Muscle of leg (tissue), 11 donors: ENCODE measurements around the gene PLEKHH1. TPM values are rescaled to one million over a fixed set of nuclear protein-coding genes. Genes with fewer than 3 reads are reported as not detected.

Experiments
- DNase-seq: peaks from one replicate; pipeline ENCODE4 v3.0.0; 2013
- H3K27ac ChIP-seq: one replicate; pipeline ENCODE4 v1.5.1; 2013; ENCODE audit warnings: mild to moderate bottlenecking, low read length, control low read depth
- H3K27me3 ChIP-seq: one replicate; pipeline ENCODE4 v1.6.1; 2013; ENCODE audit warnings: low read length; ENCODE audit not compliant: control insufficient read depth, insufficient read depth
- H3K36me3 ChIP-seq: one replicate; pipeline ENCODE4 v1.6.1; 2013; ENCODE audit warnings: low read length; ENCODE audit not compliant: control insufficient read depth, insufficient read depth
- H3K4me1 ChIP-seq: one replicate; pipeline ENCODE4 v1.6.1; 2013; ENCODE audit warnings: low read length; ENCODE audit not compliant: control insufficient read depth, insufficient read depth
- H3K4me3 ChIP-seq: one replicate; pipeline ENCODE4 v1.5.1; 2013; ENCODE audit warnings: low read length, control low read depth
- H3K9me3 ChIP-seq: replicated peaks from 2 replicates; pipeline ENCODE4 v1.6.1; 2013; ENCODE audit warnings: low read depth, low read length; ENCODE audit not compliant: control insufficient read depth
- WGBS: methylation state at CpG from one replicate; pipeline ENCODE4 v1.1.5; 2013; ENCODE audit warnings: missing lambda C conversion rate; ENCODE audit not compliant: insufficient coverage; 5-methylcytosine and 5-hydroxymethylcytosine counted together
- polyA plus RNA-seq, 8 donors: library from polyadenylated mRNA; unstranded; fragments of 120-200 nt; gene quantifications; one replicate each; pipeline versions ENCODE4 v1.2.1 to v1.2.3, GENCODE V29; 2013; ENCODE audit warnings: inconsistent platforms in 1 of 8, low replicate concordance in 1 of 8; ENCODE audit not compliant: insufficient read length in 8 of 8, insufficient read depth in 1 of 8
- total RNA-seq: library from RNA; stranded (reverse); fragments of 120-200 nt; gene quantifications from one replicate; pipeline ENCODE4 v1.2.4, GENCODE V29; 2013

The PLEKHH1 gene
- total and polyA plus RNA-seq, 9 donors = 0.58 to 3.5 (median 1.3) TPM

DNA sequence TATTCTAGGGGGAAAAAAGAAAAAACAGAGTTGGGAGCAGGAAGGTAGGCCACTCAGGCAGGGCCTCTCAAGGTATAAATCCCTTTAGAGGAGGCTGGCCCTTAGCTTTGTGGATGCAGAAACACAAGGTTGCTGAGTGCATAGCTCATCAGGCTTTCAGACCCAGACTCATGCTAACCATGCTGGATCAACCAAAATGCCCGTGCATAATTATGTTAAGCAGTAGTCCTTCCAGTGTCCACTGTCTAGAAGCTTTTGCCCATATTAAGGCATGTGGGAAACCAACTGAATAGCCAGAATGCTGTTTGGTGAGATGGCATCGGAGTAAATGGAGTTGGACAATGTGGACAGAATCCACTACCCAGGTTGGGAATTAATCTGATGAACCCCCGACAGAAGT, 105.6 kb downstream of the PLEKHH1 start:
- H3K4me3 ChIP-seq = no peak overlapping the region
- no peaks in the 10 kb centered on the region for H3K4me1 ChIP-seq
- 67% methylated on average over 1 of the region's 3 CpGs for WGBS
- no peaks in the 10 kb centered on the region for H3K27me3 ChIP-seq
- no peak overlapping the region for H3K27ac ChIP-seq
- H3K36me3 ChIP-seq = no peaks in the 10 kb centered on the region
- no peak for DNase-seq
- no peaks in the 10 kb centered on the region for H3K9me3 ChIP-seq

Other genes starting within 250 kb of the PLEKHH1 start
- gene ATP6V1D, start 173.5 kb upstream of the PLEKHH1 start, total RNA-seq = 63.4 TPM
- gene ATP6V1D, start 173.5 kb upstream of the PLEKHH1 start, polyA plus RNA-seq = 10 to 100 TPM; 60.9 to 80.6 (median 69.8) TPM
- 90.0 TPM for gene EIF2S1, start 173.0 kb upstream of the PLEKHH1 start, total RNA-seq
- gene EIF2S1, start 173.0 kb upstream of the PLEKHH1 start, polyA plus RNA-seq = 10 to 100 TPM; 60.3 to 97.4 (median 91.3) TPM
- gene PLEK2, start 121.1 kb upstream of the PLEKHH1 start, total RNA-seq = 0.22 TPM
- 1 to 10 TPM in 3 of 8 donors, under 1 TPM in 5; 0.44 to 3.0 (median 0.88) TPM for gene PLEK2, start 121.1 kb upstream of the PLEKHH1 start, polyA plus RNA-seq
- gene TMEM229B, start 44.6 kb upstream of the PLEKHH1 start, total RNA-seq = 0.40 TPM
- gene TMEM229B, start 44.6 kb upstream of the PLEKHH1 start, polyA plus RNA-seq = under 1 TPM; 0.23 to 0.62 (median 0.43) TPM
- gene PIGH, start 67.0 kb downstream of the PLEKHH1 start, total RNA-seq = 10.0 TPM
- 10 to 100 TPM in 6 of 8 donors, 1 to 10 TPM in 2; 9.8 to 14.8 (median 13.1) TPM for gene PIGH, start 67.0 kb downstream of the PLEKHH1 start, polyA plus RNA-seq
- gene ARG2, start 86.6 kb downstream of the PLEKHH1 start, total RNA-seq = 1.0 TPM
- gene ARG2, start 86.6 kb downstream of the PLEKHH1 start, polyA plus RNA-seq = 1 to 10 TPM; 1.2 to 3.1 (median 2.0) TPM
- gene VTI1B, start 141.3 kb downstream of the PLEKHH1 start, total RNA-seq = 52.8 TPM
- 10 to 100 TPM; 71.0 to 85.0 (median 79.1) TPM for gene VTI1B, start 141.3 kb downstream of the PLEKHH1 start, polyA plus RNA-seq
- 43.3 TPM for gene RDH11, start 162.5 kb downstream of the PLEKHH1 start, total RNA-seq
- gene RDH11, start 162.5 kb downstream of the PLEKHH1 start, polyA plus RNA-seq = 10 to 100 TPM; 40.6 to 51.5 (median 44.4) TPM
- gene RDH12, start 168.6 kb downstream of the PLEKHH1 start, total RNA-seq = 0.40 TPM
- 1 to 10 TPM in 2 of 8 donors, under 1 TPM in 6; 0.30 to 1.2 (median 0.65) TPM for gene RDH12, start 168.6 kb downstream of the PLEKHH1 start, polyA plus RNA-seq